Hematopoietic multipotent progenitor cell treated with erythropoietin and hydrocortisone succinate and interleukin-3 and kit ligand, for 15 days (in vitro differentiated cells): ENCODE results near the gene PPM1M.

Source experiments
- DNase-seq: peaks from one replicate; pipeline ENCODE4 v3.0.0-alpha.2; 2015; ENCODE audit warnings: low spot score

Gene PPM1M

DNA sequence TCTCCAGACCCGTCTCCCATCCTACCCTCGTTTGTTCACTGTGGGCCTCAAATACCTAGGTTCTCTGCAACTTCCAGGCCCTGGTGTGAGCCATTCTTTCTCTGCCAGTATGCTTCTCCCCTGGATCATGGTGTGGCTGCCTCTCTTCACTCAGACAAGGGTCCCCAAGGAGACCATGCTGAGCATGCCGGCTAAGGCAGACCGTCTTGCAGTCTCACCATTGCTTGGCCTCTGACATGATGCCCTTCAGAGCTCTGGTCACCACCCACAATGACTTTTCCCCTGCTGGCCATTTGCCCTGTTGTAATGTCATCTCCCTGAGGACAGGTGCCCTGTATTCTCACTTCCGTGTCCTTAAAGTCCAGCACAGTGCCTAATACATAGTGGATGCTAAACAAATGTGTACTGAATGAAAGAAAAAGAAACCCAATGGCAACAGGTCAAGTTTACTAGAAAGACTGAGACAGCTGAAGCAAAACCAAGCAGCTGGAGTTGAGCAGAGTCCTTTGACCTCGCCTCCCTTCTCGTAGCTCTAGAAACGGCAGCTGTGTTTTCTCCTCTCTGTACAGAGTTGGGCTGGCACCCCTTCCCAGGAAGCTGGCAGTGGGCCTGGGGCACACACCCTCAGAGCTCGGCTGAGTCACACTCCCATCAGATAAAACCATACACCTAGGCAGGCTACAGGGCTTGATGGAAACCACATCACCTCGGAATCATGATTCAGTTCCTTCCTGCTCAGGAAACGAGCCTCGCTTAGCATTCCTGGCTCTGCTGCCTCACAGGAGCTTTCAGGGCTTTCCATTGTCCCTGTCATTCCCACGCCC lies 28.8 kb upstream of the PPM1M start:
- DNase-seq, result peak; percentile 54

DNA sequence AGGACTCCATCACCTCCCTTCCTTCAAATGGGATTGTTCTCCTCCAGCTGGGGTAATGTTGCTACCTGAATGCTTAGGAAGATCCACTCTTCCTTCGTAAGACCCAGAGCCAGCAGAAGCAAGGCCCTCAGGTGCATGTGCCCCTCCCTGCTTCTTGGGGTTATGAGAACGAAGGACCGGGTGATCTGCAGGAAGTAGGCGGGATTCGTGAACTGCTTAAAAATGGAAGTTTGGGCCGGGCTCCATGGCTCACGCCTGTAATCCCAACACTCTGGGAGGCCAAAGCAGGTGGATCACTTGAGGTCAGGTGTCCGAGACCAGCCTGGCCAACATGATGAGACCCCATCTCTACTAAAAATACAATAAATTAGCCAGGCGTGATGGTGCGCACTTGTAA lies 28.2 kb upstream of the PPM1M start:
- no peak for DNase-seq

DNA sequence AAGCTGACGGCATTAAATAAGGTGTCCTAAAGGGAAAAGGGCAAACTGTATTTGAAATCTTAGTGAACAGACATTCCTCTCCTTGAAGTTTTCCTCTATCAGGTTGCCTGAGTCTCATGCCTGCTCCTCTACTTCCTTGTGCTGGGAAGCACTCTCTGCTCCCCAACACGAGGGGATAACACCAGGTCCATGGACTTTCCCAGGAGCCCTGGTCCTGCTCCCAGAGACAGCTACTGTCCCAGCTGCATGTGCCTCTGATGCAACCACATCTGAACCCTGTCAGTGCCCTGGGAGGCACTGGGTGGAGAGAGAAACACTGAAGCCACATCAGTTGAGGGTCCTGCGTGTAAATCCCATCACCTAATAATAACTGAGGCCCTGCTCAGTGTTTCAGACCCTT lies 27.5 kb upstream of the PPM1M start:
- DNase-seq, result no peak

GRCh38 chr3:52218454-52218853 lies 27.1 kb upstream of the PPM1M start:
- no peak for DNase-seq

- no peak for DNase-seq
These were observed 26.5 kb upstream of the PPM1M start for GRCh38 chr3:52218937-52219650.

- DNase-seq, result peak; percentile 79
These were observed 25.1 kb upstream of the PPM1M start for GRCh38 chr3:52220380-52221026.

DNA sequence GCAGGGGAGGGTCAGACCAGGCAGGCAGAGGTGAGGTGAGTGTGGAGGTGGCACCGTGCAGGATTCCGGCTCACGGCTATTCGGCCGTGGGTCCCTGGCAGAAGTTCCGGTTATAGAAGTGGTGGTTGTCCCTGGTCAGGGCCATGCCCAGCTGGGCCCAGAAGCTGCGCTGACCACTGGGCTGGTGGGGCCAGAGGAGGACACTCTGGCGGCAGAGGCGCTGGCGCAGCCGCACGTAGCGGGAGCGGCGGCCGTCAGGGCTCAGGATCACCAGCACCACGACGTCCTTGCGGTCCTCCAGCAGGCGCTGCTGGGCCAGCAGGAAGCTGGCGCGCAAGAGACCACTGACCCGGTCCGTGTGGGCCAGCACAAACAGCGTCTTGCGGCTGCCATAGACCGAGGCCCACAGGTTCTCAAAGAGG lies 24.4 kb upstream of the PPM1M start:
- DNase-seq, result no peak

GRCh38 chr3:52221563-52222318 lies 23.8 kb upstream of the PPM1M start:
- DNase-seq, result no peak

GRCh38 chr3:52222319-52223221 lies 23.0 kb upstream of the PPM1M start:
- no peak for DNase-seq

DNA sequence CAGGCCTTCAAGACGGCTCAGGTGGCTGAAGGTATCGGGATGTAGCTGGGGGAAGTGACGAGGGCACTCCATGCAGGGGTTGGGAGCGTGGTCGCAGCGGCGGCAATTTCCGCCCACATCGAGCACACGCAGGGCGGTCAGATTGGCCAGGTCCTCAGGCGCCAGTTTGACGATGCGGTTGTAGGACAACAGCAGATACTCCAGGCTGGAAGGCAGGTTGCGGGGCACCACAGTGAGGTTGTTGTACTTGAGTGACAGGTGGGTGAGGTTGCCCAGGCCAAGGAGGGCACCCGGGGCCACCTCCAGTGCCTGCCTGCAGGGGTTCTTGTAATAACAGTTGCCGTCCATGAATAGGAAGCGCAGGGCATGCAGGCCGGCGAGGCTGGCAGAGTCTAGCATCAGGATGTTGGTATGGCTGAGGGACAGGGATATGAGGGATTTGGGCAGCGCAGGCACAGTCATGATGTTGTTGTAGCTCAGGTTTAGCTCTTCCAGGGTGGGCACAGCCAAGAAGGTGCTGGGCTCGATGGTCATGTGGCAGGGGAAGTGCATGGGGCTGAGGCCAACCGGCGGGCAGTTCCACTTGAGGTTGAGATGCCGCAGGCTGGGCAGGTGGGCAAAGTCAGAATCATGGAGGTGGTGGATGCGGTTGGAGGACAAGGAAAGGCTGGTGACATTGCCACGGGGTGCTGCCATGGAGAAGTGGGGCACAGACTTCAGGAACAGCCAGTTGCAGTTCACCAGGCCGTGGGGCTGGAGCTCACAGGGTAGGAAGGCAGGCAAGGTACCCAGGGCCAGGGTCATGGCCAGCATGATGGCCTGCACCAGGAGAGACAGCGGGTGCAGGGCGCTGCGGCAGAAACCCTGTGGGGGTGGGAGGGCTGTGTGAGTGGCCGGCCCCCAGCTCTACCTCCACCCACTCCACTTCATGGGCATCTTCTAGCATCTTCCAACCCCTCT lies 21.8 kb upstream of the PPM1M start:
- DNase-seq, result no peak

- no peak for DNase-seq
These were observed 19.9 kb upstream of the PPM1M start, which contains the start of gene TLR9 for GRCh38 chr3:52225452-52226228. Gene TLR9, minus strand, starts transcription at chr3:52225645. Its CDS starts 116 bp downstream, at chr3:52225529.

DNA sequence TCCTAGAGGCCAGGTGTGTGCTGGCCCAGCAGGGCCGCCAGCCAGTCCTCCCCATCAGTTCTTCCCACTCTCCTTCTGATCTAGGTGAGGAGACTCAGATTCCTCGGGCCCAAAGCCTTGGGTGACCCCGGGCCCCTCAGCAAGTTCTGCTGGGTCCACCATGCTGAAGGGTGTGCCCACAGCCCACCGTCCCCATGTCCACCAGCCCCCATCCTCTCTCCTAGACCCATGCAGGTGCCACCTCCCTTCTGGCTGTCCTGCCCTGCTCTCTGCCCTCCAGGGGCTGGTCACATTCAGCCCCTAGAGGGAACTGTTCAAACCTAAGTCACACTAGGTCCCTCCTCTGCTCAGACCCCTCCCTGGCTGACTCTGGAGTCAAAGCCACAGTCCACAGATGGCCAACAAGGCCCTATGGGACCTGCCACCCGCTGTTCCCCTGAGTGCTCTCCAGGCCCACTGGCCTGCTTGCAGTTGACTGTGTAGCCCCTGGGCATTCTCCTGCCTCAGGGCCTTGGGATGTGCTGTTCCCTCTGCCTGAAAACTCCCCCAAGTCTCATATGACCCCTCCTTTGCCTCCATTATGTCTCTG lies 19.2 kb upstream of the PPM1M start:
- no peak for DNase-seq

- DNase-seq, result no peak
These were observed 18.4 kb upstream of the PPM1M start for GRCh38 chr3:52227117-52227516.

DNA sequence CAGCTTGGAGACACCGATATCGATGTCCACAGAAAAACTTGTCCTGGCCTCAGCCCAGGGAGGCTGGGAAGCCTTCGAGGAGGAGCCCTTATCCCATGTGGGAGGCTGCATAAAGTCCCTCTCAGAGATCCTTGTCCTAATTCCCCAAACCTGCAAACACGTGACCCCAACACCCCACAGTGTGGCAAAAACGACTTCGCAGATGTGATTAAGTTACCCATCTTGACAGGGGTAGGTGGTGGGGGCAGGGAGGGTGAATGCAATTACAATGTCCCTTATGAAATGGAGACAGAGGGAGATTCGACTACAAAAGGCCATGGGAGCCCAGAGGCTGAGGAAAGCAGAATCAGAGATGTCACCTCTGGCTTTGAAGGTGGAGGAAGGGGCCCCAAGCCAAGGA lies 17.8 kb upstream of the PPM1M start:
- no peak for DNase-seq

DNA sequence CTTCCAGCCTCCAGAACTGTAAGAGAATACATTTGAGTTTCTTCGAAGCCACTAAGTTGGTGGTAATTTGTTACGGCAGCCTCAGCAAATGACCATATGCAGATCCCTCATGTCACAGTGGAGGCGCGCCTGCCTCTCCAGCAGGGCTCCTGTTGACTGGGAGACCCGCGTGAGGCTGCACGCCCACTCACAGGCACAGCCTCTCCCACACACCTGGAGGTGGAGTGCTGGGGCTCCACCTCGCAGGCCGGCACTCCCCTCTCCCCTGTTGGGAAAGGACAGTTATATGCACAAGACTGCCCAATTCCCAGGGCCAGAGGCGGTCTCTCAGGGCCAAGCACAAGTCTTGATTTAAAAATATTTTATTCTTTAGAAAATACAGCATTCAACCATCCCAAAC lies 17.3 kb upstream of the PPM1M start:
- no peak for DNase-seq

GRCh38 chr3:52228751-52229291 lies 16.7 kb upstream of the PPM1M start:
- DNase-seq, result no peak

GRCh38 chr3:52229656-52230055 lies 15.9 kb upstream of the PPM1M start:
- DNase-seq, result no peak

DNA sequence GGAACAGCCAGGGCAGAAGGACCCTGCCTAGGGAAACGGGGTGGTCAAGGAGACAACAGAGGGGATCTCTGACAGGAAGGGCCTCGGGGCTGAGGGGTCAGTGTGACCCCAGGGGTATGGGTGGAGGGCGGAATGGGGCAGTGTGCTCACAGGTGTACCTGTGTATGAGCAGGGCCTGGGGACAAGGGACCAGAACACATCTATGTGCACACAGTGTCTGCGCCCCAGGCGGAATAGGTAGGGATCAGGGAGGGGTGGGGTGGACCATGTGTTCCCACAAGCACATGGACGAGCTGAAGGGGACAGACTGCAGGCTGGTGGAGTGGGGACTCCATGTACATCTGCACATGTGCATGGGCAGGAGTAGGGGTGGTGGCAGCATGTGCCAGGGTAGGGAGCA lies 15.1 kb upstream of the PPM1M start:
- DNase-seq, result no peak
